OCI-LY1 (cell line): ENCODE results near the gene GAL3ST2.

Source experiments
- H2AFZ ChIP-seq: fragments of 200-600 bp; sonication (generic), shearing (Covaris generic); 2 replicates; pipeline ENCODE4 v1.6.0; 2014; ENCODE audit warnings: antibody characterized with exemption, mild to moderate bottlenecking, low read length
- H3F3A ChIP-seq: fragments of 200-600 bp; sonication (generic), shearing (Covaris generic); 2 replicates; pipeline ENCODE4 v1.6.0; 2014; ENCODE audit warnings: mild to moderate bottlenecking, antibody characterized with exemption, low read length, moderate library complexity; ENCODE audit not compliant: insufficient read depth
- H3K27ac ChIP-seq: fragments of 200-600 bp; sonication (generic); 2 replicates; pipeline ENCODE4 v1.5.1; 2014; ENCODE audit warnings: low read length, mixed run types, mild to moderate bottlenecking, low read depth; ENCODE audit not compliant: poor library complexity, severe bottlenecking
- H3K27me3 ChIP-seq: fragments of 200-600 bp; sonication (generic); 2 replicates; pipeline ENCODE4 v1.6.0; 2014; ENCODE audit warnings: antibody characterized with exemption, mild to moderate bottlenecking, low read length, moderate library complexity; ENCODE audit not compliant: insufficient read depth
- H3K36me3 ChIP-seq: fragments of 200-600 bp; sonication (generic); 2 replicates; pipeline ENCODE4 v1.6.1; 2014; ENCODE audit warnings: mild to moderate bottlenecking, antibody characterized with exemption, low read length, moderate library complexity, mixed read lengths; ENCODE audit not compliant: insufficient read depth
- H3K4me1 ChIP-seq: fragments of 200-600 bp; sonication (generic); 2 replicates; pipeline ENCODE4 v1.5.1; 2014; ENCODE audit warnings: mild to moderate bottlenecking, low read length, moderate library complexity; ENCODE audit not compliant: insufficient read depth, severe bottlenecking
- H3K4me2 ChIP-seq: fragments of 200-600 bp; sonication (generic), shearing (Covaris generic); 2 replicates; pipeline ENCODE4 v1.6.1; 2014; ENCODE audit warnings: low read length
- H3K4me3 ChIP-seq: fragments of 200-600 bp; sonication (generic); 2 replicates; pipeline ENCODE4 v1.5.1; 2014; ENCODE audit warnings: low read length, low read depth, mild to moderate bottlenecking, mixed read lengths; ENCODE audit not compliant: poor library complexity, severe bottlenecking
- H3K79me2 ChIP-seq: fragments of 200-600 bp; shearing (Covaris generic); 2 replicates; pipeline ENCODE4 v1.6.1; 2016; ENCODE audit warnings: mixed run types, low read length, mixed read lengths; ENCODE audit not compliant: insufficient read depth
- H3K9ac ChIP-seq: fragments of 200-600 bp; sonication (generic), shearing (Covaris generic); 2 replicates; pipeline ENCODE4 v1.6.1; 2014; ENCODE audit warnings: mild to moderate bottlenecking, low read length, mixed read lengths
- H3K9me2 ChIP-seq: fragments of 200-600 bp; sonication (generic), shearing (Covaris generic); 2 replicates; pipeline ENCODE4 v1.6.1; 2014; ENCODE audit warnings: low read depth, mild to moderate bottlenecking, low read length, mixed read lengths
- H3K9me3 ChIP-seq: fragments of 200-600 bp; shearing (Covaris generic); 2 replicates; pipeline ENCODE4 v1.6.1; 2014; ENCODE audit warnings: low read length, mixed read lengths
- H4K20me1 ChIP-seq: fragments of 200-600 bp; sonication (generic), shearing (Covaris generic); 2 replicates; pipeline ENCODE4 v1.6.0; 2016; ENCODE audit warnings: mild to moderate bottlenecking, low read length; ENCODE audit not compliant: insufficient read depth
- CTCF ChIP-seq: fragments of 200-600 bp; sonication (generic), shearing (Covaris generic); IDR thresholded peaks from 2 replicates; pipeline ENCODE4 v1.5.1; 2017; ENCODE audit warnings: mild to moderate bottlenecking, antibody characterized with exemption, low read length, moderate library complexity, mixed read lengths
- EZH2 ChIP-seq: fragments of 200-600 bp; sonication (generic), shearing (Covaris generic); IDR thresholded peaks from 2 replicates; pipeline ENCODE4 v1.8.0; 2017; ENCODE audit warnings: borderline replicate concordance, mixed run types, mild to moderate bottlenecking, antibody characterized with exemption, low read length, moderate library complexity, mixed read lengths

GAL3ST2 gene

GRCh38 chr2:241844831-241845578 is 68.4 kb downstream of the GAL3ST2 start:
- Histone ChIP-seq H3F3A (no peaks in the 10 kb centered on the region), H3K9me3 (no peaks in the 10 kb centered on the region), H3K27ac (no peak overlapping the region), H3K79me2 (no peaks in the 10 kb centered on the region), H3K27me3 (no peaks in the 10 kb centered on the region; the same call in 1 of the 2 replicates), H3K4me1 (no peaks in the 10 kb centered on the region), H3K9me2 (no peaks in the 10 kb centered on the region), H3K9ac (no peak overlapping the region), H2AFZ (no peak overlapping the region), H3K4me2 (no peak overlapping the region), H3K4me3 (no peak overlapping the region), H4K20me1 (no peaks in the 10 kb centered on the region), H3K36me3 (no peaks in the 10 kb centered on the region)
- TF ChIP-seq EZH2: no peak
- no peak for TF ChIP-seq CTCF

- Histone ChIP-seq H3K27ac (no peak overlapping the region), H3K4me2 (no peak overlapping the region), H3K27me3 (no peaks in the 10 kb centered on the region), H3K9me3 (no peaks in the 10 kb centered on the region), H3K4me1 (no peaks in the 10 kb centered on the region), H3K9me2 (no peaks in the 10 kb centered on the region), H3K36me3 (no peaks in the 10 kb centered on the region), H3F3A (no peaks in the 10 kb centered on the region), H3K79me2 (no peaks in the 10 kb centered on the region), H4K20me1 (no peaks in the 10 kb centered on the region), H3K4me3 (no peak overlapping the region), H3K9ac (no peak overlapping the region), H2AFZ (no peak overlapping the region)
- no peak for TF ChIP-seq CTCF
- no peak for TF ChIP-seq EZH2
Observed at GRCh38 chr2:241846406-241846805, 69.8 kb downstream of the GAL3ST2 start.

- H3K9me3 ChIP-seq: no peaks in the 10 kb centered on the region
- no peaks in the 10 kb centered on the region for H3K27me3 ChIP-seq
- no peak overlapping the region for H3K9ac ChIP-seq
- H3K27ac ChIP-seq: no peak overlapping the region
- H3K79me2 ChIP-seq: no peaks in the 10 kb centered on the region
- no peak overlapping the region for H3K4me2 ChIP-seq
- no peaks in the 10 kb centered on the region for H3K9me2 ChIP-seq
- H3K36me3 ChIP-seq: no peaks in the 10 kb centered on the region
- H3K4me3 ChIP-seq: no peak overlapping the region
- no peaks in the 10 kb centered on the region for H3F3A ChIP-seq
- no peak for TF ChIP-seq CTCF
- TF ChIP-seq EZH2: no peak
- H2AFZ ChIP-seq: no peak overlapping the region
- H4K20me1 ChIP-seq: no peaks in the 10 kb centered on the region
- no peaks in the 10 kb centered on the region for H3K4me1 ChIP-seq
Observed at GRCh38 chr2:241848761-241849615, 72.4 kb downstream of the GAL3ST2 start.
